GM12872 (cell line): ENCODE data around the gene ADCY2.

ENCODE experiments used
- CTCF ChIP-seq: IDR thresholded peaks from 3 replicates; pipeline ENCODE4 v1.5.1; 2011; ENCODE audit warnings: low read depth, mild to moderate bottlenecking, low read length, moderate library complexity; ENCODE audit not compliant: insufficient read depth

ADCY2 gene

GRCh38 chr5:7396713-7397454 is 946 bp downstream of the ADCY2 start:
- TF ChIP-seq CTCF, result no peak

- TF ChIP-seq CTCF, result no peak
These were observed 2.0 kb downstream of the ADCY2 start for GRCh38 chr5:7397937-7398336.

- TF ChIP-seq CTCF, result no peak
These were observed 2.8 kb downstream of the ADCY2 start for GRCh38 chr5:7398596-7399280.

GRCh38 chr5:7405277-7405676 is 9.3 kb downstream of the ADCY2 start:
- no peak for TF ChIP-seq CTCF

- TF ChIP-seq CTCF, result no peak
These were observed 15.1 kb downstream of the ADCY2 start for GRCh38 chr5:7410936-7411511.

- TF ChIP-seq CTCF, result no peak
These were observed 16.5 kb downstream of the ADCY2 start for GRCh38 chr5:7412409-7412808.

- TF ChIP-seq CTCF, result no peak
These were observed 19.2 kb downstream of the ADCY2 start for GRCh38 chr5:7415123-7415522.
